GM18858 (cell line): Measurements from ENCODE around the gene ZNF618.

Source experiments
- ATAC-seq: cut with Tn5 transposase; IDR thresholded peaks from one replicate; pipeline ENCODE4 v1.9.1; 2021; ENCODE audit not compliant: unreplicated experiment

Gene ZNF618, protein sequence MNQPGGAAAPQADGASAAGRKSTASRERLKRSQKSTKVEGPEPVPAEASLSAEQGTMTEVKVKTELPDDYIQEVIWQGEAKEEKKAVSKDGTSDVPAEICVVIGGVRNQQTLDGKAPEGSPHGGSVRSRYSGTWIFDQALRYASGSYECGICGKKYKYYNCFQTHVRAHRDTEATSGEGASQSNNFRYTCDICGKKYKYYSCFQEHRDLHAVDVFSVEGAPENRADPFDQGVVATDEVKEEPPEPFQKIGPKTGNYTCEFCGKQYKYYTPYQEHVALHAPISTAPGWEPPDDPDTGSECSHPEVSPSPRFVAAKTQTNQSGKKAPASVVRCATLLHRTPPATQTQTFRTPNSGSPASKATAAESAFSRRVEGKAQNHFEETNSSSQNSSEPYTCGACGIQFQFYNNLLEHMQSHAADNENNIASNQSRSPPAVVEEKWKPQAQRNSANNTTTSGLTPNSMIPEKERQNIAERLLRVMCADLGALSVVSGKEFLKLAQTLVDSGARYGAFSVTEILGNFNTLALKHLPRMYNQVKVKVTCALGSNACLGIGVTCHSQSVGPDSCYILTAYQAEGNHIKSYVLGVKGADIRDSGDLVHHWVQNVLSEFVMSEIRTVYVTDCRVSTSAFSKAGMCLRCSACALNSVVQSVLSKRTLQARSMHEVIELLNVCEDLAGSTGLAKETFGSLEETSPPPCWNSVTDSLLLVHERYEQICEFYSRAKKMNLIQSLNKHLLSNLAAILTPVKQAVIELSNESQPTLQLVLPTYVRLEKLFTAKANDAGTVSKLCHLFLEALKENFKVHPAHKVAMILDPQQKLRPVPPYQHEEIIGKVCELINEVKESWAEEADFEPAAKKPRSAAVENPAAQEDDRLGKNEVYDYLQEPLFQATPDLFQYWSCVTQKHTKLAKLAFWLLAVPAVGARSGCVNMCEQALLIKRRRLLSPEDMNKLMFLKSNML

DNA sequence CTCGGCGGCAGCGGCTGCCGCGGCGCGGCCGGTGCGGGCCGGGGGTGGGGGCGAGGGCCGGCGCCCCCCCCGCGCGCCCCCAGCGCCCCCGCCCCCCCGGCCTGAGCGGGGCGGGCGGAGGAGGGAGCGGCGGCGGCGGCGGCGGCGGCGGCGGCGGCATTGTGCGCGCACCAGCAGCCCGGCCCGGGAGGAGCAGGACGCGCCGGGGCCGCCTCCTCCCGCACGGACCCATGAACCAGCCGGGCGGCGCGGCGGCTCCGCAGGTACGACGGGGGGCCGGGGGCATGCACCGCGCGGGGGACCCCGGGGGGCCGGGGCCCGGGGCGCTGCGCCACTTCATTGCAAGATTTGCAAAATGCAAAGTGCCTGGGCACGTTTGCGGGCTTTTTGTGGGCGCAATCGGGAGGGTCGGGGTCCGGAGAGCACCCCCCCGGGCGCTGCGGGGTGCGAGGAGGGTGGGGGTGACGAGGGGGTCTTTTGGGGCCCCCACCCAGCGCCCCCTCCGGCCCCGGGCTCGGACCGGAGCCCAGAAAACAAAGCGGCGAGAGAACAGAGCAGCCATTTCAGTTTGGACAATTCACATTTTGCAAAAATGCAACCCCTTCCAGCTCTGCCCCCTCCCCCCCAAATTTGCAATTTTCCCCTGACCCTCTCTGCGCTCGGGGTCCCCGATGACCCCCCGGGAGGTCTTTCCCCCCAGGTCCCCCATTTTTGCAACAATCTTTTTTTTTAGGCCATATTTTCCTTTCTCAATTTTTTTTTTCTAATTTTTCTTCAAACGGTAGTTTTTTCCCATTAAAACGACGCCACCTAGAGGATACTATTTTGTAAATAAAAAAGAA is at the start of gene ZNF618:
Gene ZNF618 (plus strand): TSS at position 159 of the 842 bp plus-strand sequence. CDS start 72 bp downstream, at position 231.
- no peak for ATAC-seq

GRCh38 chr9:113828221-113828620 is 47.9 kb upstream of the ZNF618 start:
- no peak for ATAC-seq

DNA sequence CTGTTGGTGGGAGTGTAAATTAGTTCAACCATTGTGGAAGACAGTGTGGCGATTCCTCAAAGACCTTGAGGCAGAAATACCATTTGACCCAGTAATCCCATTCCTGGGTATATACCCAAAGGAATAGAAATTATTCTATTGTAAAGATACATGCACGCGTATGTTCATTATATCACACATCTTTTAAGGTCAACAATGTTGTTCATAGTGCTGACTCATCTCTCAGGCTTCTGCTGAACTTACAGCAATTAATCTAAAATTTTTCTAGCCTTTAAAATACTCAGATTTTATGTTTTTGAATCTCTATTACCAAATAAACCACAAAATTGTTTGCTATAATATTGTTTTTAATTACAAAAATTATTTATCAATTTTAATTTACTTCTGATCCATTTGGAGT is 38.8 kb upstream of the ZNF618 start:
- ATAC-seq: no peak

DNA sequence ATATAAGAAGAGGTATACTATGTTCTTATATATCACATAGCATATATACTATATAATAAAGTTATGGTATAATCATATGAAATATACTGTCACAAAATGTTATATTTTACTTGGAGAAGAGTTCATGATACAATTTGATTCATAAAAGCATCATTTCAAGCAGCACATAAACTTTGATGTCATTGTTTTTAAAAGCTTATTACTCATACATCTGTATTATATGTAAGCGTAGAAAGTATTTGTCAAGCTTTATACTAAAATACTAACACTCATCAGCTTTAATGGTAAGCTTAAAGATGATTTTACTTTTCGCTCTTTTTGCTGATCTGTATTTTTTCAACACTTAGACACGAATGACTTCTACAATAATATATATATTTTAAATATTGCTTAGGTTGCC is 34.0 kb upstream of the ZNF618 start:
- no peak for ATAC-seq

- ATAC-seq: no peak
These were observed 31.6 kb upstream of the ZNF618 start for GRCh38 chr9:113844466-113844865.

DNA sequence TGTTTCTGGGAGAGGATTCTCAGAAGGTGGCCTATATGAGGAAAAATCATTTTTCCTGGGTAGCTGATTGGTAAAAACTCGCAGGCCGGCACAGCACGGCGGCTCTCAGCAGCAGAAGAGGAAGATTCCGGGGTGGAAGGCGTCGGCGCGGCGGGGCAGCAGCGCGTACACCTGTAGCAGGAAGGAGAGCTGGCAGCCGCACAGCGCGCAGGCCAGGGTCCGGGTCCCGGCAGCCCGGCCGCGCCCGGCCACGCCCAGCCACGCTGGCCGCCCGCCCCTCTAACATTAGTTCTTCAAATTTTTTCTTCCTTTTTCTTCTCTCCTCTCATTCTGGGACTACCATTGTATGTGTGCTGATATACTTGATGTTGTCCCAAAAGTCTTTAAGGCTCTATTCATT is 24.8 kb upstream of the ZNF618 start:
- no peak for ATAC-seq

DNA sequence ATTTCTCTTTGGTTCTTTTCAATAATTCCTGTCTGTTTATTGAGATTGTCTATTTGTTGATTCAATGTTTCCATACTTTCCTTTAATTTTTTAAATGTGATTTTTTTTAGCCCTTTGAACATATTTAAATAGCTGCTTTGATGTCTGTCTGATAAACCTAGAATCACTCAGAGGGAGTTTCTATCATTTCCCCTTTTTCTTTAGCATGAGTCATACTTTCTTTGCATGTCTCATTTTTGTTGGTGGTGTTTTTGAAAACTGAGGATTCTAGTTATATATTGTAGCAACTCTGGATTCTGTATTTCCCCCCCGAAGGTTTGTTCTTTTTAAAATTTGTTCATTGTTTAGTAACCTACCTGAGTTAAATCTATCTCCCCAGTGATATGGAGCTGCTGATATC is 24.2 kb upstream of the ZNF618 start:
- ATAC-seq: no peak

GRCh38 chr9:113853333-113853732 is 22.8 kb upstream of the ZNF618 start:
- no peak for ATAC-seq

DNA sequence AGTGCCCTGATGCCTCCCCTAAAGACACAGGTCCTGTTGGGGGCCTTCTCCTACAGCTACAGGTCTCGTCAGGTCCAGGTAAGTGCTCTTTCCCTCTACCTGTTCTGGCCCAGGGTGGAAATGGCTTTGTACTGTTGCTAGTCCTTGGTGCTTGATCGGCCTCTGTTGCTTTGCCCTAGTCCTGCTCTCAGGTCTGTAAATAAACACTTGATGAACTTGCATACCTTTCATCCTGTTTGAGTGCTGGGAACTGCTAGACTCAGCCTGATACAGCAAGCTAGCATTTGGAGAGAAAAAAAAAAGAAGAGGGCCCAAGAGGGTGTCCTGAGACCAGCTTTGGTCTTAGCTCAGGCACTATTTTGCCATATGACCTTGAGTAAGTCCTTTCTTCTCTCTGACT is 21.8 kb upstream of the ZNF618 start:
- ATAC-seq: no peak

- ATAC-seq: no peak
These were observed 18.2 kb upstream of the ZNF618 start for GRCh38 chr9:113857875-113858274.

- ATAC-seq: no peak
These were observed 17.8 kb upstream of the ZNF618 start for GRCh38 chr9:113858282-113858681.

GRCh38 chr9:113863345-113863744 is 12.8 kb upstream of the ZNF618 start:
- no peak for ATAC-seq

- no peak for ATAC-seq
These were observed 7.6 kb upstream of the ZNF618 start for GRCh38 chr9:113868501-113868900.

DNA sequence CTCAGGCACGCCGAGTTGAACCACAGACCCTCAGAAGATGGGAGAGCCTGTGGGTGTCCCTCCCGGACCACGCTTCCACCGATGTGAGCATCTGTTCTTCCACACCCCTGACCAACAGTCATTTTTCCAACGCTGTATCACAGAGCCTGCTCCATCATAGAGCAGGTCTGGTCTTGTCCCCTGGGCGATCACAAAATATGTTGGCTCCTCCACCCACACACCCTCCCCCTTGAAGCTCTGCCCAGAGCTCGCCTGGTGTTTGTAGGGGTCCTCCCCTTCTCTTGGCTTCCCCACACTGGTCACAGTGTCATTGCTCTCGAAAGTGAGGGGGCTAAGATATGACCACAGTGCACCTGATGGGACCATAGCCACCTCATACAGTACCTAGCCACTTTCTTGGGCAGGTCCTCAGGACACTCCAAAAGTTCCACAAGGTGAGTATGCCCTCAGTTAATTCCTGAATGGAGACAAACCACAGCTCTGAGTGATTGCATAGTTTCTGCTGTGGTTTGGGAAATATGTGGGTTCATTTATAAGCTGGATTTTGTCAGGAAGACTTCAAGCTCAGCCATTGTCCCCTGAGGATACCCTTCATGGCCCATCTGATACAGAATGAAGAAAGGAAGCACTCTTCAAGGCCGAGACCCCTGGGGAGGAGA is 3.5 kb upstream of the ZNF618 start:
- ATAC-seq: no peak

DNA sequence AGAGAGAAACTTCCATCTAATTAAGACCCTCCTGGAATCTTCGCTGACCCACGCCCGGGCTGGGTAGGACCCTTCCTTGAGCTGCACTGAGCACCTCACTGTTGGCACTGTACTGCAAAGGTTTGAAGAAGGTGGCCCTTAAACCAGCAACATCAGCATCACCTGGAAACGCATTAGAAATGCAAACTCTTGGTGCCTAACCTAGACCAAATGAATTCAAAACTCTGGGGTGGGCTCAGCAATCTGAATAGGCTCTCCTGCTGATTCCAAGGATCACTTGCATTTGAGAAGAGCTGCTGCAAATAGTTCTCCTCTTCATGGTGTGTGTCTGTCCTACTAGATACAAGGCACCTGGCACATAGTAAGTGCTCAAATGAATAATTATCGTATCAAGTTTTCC is 2.7 kb upstream of the ZNF618 start:
- ATAC-seq: no peak

DNA sequence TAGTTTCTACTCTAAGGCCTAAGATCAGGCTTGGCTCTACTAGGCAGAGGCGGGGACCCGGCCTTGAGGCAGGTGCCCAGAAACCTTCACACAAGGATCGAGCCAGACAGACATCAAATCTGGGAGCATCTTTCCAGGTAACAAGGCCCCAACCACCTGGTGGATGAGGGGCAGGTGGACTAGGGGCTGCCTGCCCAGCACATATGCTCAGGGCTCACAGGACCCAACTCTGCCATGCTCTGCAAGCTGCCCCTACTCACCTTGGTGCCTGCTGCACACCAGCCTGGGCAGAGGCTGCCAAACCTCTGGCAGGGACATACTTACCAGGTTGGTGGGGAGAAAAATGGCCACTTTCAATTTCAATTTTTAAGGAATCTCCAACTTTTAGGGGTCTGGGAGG is 2.2 kb upstream of the ZNF618 start:
- no peak for ATAC-seq

DNA sequence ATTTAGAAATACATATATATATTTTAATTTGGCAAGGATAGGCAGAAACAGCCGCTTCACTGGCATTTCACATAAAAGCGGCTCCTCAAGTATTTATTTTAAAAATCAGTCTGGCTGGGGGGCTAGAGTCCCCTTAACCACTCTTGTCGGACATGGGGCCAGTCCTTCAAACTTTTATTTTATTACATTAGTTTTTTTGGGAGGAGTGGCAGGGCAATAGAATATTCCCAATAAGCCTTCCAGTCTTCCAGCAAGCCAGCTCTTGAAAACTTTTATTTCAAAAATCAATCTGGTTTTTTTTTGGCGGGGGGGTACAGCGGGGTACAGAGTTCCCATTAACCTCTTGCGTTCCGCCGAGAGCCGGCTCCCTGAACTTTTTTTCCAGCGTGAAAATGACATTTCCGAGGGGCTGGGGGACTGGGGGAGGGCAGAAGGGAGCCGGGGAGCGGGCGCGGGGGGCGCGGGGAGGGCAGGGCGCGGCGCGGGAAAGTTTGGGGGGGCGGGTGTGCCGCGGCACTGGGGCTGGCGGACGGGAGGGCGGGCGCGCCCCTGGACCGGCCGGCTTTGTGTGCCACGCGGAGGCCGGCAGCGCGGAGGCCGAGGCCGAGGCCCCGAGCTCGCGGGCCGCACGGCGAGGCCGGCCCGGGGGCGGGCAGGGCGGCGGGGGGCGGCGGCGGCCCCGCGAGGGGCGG is 504 bp upstream of the ZNF618 start:
- ATAC-seq: no peak

DNA sequence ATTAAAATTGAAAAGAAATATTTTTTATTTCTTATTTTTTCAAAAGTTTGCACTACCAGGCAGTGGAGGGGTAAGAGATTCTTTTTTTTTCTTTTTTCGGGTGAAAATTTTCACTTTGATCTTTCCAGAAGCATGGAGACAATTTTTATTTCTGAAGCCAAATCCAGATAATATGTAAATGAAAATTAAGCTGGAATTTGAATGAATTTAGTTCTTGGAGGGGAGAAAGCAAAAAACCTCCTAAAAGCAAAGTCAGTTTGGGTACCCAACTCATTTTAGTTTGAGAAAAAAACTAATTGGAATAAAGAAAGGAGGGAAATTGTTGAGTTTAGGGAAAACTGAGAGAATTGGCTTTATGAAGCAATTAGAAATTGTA is 872 bp downstream of the ZNF618 start:
- ATAC-seq: no peak

DNA sequence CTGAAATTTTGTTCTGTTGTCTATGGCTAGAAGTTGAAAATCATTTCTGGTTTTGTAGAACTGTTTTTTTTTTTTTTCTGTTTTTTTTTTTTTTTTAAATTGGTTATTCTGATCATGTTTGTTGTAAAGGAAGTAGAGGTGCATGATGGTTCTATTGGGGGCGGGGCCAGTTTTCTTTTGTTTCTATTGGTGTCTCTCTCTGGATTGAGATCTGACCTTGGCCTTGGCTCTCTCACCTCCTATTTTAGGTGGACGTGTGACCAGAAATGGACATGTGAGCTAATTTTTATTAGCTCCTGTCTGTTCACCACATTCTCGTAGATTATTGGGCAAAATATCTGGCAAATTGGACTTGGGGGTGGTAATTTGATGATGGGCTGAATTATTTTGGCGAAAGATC is 3.2 kb downstream of the ZNF618 start:
- ATAC-seq: no peak

- no peak for ATAC-seq
These were observed 3.8 kb downstream of the ZNF618 start for GRCh38 chr9:113879911-113880310.
